ENCODE measurements around the gene GAK. TPM values are rescaled to one million over a fixed set of nuclear protein-coding genes. Genes with fewer than 3 reads are reported as not detected.

Gene GAK
- total RNA-seq, 1 donor from 2014 or later, result 27.6 TPM

GRCh38 chr4:958696-959337 lies 26.7 kb upstream of the GAK start:
- Histone ChIP-seq H3K4me2 (no peak overlapping the region), H2AFZ (replicated peaks) (no peak overlapping the region), H3K36me3 (no peaks in the 10 kb centered on the region), H4K20me1 (ENCODE audit: low read depth) (no peaks in the 10 kb centered on the region), H3F3A (ENCODE audit: low read depth) (no peaks in the 10 kb centered on the region), H3K4me3 (no peak overlapping the region), H3K4me1 (no peaks in the 10 kb centered on the region), H3K27ac (no peak overlapping the region), H3K27me3 (no peaks in the 10 kb centered on the region), H3K9ac (no peak overlapping the region), H3K79me2 (ENCODE audit: low read depth) (no peaks in the 10 kb centered on the region), H3K9me3 (ENCODE audit: low read depth) (no peaks in the 10 kb centered on the region)
- H3K4me1 Mint-ChIP-seq, result peaks cover 3% of the 10 kb centered on the region
- no peak overlapping the region for H3K27ac Mint-ChIP-seq
- no peak overlapping the region for H3K4me3 Mint-ChIP-seq
- peaks cover 3% of the 10 kb centered on the region for H3K27me3 Mint-ChIP-seq (ENCODE audit: insufficient read depth, low read depth)
- TF ChIP-seq CTCF (IDR thresholded peaks at IDR 0.05), result no peak
- no peak for TF ChIP-seq EZH2phosphoT487 (IDR thresholded peaks at IDR 0.05)
- no peak for TF ChIP-seq EZH2 (IDR thresholded peaks at IDR 0.05)
- peaks cover 11% of the 10 kb centered on the region for H3K36me3 Mint-ChIP-seq
- DNase-seq (ENCODE audit: low spot score), result no peak
- H3K9me3 Mint-ChIP-seq, result no peaks in the 10 kb centered on the region

GRCh38 chr4:958314-958665 lies 26.2 kb upstream of the GAK start:
- Mint-ChIP-seq H3K4me3 (no peak overlapping the region), H3K36me3 (peaks cover 11% of the 10 kb centered on the region), H3K27me3 (ENCODE audit: insufficient read depth, low read depth) (peaks cover 3% of the 10 kb centered on the region), H3K4me1 (peaks cover 3% of the 10 kb centered on the region), H3K27ac (no peak overlapping the region), H3K9me3 (no peaks in the 10 kb centered on the region)
- no peaks in the 10 kb centered on the region for H3K36me3 ChIP-seq
- H2AFZ ChIP-seq (replicated peaks), result no peak overlapping the region
- no peak overlapping the region for H3K4me2 ChIP-seq
- H3K4me3 ChIP-seq, result no peak overlapping the region
- no peak for TF ChIP-seq EZH2 (IDR thresholded peaks at IDR 0.05)
- TF ChIP-seq CTCF (IDR thresholded peaks at IDR 0.05), result no peak
- TF ChIP-seq EZH2phosphoT487 (IDR thresholded peaks at IDR 0.05), result no peak
- no peaks in the 10 kb centered on the region for H3K79me2 ChIP-seq (ENCODE audit: low read depth)
- H3K27ac ChIP-seq, result no peak overlapping the region
- H3K27me3 ChIP-seq, result no peaks in the 10 kb centered on the region
- no peaks in the 10 kb centered on the region for H3F3A ChIP-seq (ENCODE audit: low read depth)
- H3K9ac ChIP-seq, result no peak overlapping the region
- no peaks in the 10 kb centered on the region for H3K9me3 ChIP-seq (ENCODE audit: low read depth)
- no peaks in the 10 kb centered on the region for H3K4me1 ChIP-seq
- H4K20me1 ChIP-seq (ENCODE audit: low read depth), result no peaks in the 10 kb centered on the region
- no peak for DNase-seq (ENCODE audit: low spot score)

- Histone ChIP-seq H3K4me1 (no peaks in the 10 kb centered on the region), H3K27ac (no peak overlapping the region), H3K36me3 (no peaks in the 10 kb centered on the region), H3K4me2 (no peak overlapping the region), H4K20me1 (ENCODE audit: low read depth) (no peaks in the 10 kb centered on the region), H3K4me3 (no peak overlapping the region), H2AFZ (replicated peaks) (no peak overlapping the region), H3K27me3 (no peaks in the 10 kb centered on the region), H3F3A (ENCODE audit: low read depth) (no peaks in the 10 kb centered on the region), H3K79me2 (ENCODE audit: low read depth) (no peaks in the 10 kb centered on the region), H3K9me3 (ENCODE audit: low read depth) (no peaks in the 10 kb centered on the region), H3K9ac (no peak overlapping the region)
- no peak for DNase-seq (ENCODE audit: low spot score)
- Mint-ChIP-seq H3K4me3 (no peak overlapping the region), H3K27me3 (ENCODE audit: insufficient read depth, low read depth) (peaks cover 3% of the 10 kb centered on the region), H3K9me3 (no peaks in the 10 kb centered on the region), H3K36me3 (peaks cover 11% of the 10 kb centered on the region), H3K27ac (no peak overlapping the region), H3K4me1 (peaks cover 3% of the 10 kb centered on the region)
- TF ChIP-seq EZH2phosphoT487 (IDR thresholded peaks at IDR 0.05) (no peak), CTCF (IDR thresholded peaks at IDR 0.05) (no peak), EZH2 (IDR thresholded peaks at IDR 0.05) (no peak)
Measured at GRCh38 chr4:957581-958313, 25.6 kb upstream of the GAK start.
